Right forelimb (tissue), 1 donor: Measurements from ENCODE around the gene CLCA1.
"Not testable (repeated sequence)": the region's sequence is repeated elsewhere in the genome, so short reads cannot be mapped to it uniquely, and the experiment has no call there.

Experiments
- DNase-seq: peaks from one replicate; pipeline ENCODE4 v3.0.0-alpha.2; 2018

The CLCA1 gene

GRCh38 chr1:86466109-86466844 lies 2.5 kb upstream of the CLCA1 start:
- no peak for DNase-seq

DNA sequence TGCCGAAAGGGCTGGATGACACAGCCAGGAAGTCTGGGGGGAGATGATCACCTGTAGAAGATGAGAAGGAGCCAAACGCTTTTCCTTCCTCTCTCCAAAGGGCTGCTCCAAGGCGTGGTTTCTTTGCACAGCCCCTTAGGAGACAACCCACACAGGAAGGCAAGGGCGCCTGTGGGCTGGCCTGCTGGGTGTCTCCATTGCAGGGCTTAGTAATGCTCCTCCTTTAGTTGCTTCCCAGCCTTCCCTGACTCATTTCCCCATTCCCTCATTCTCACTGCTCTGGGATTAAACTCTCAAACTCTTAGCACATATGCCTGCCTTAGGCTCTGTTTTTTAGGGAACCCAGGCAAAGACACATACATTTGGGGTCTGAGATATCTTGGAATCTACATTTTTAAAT lies 1.7 kb upstream of the CLCA1 start:
- no peak for DNase-seq

- DNase-seq = no peak
Observed at GRCh38 chr1:86470859-86471258, 2.1 kb downstream of the CLCA1 start.

- no peak for DNase-seq
Observed at GRCh38 chr1:86471291-86471690, 2.6 kb downstream of the CLCA1 start.

- DNase-seq = no peak
Observed at GRCh38 chr1:86472152-86472551, 3.4 kb downstream of the CLCA1 start.

GRCh38 chr1:86472767-86473166 lies 4.0 kb downstream of the CLCA1 start:
- no peak for DNase-seq

- no peak for DNase-seq
Observed at GRCh38 chr1:86477256-86477655, 8.5 kb downstream of the CLCA1 start.

GRCh38 chr1:86477682-86478081 lies 9.0 kb downstream of the CLCA1 start:
- no peak for DNase-seq

GRCh38 chr1:86478416-86479156 lies 9.9 kb downstream of the CLCA1 start:
- DNase-seq = no peak

GRCh38 chr1:86481966-86482365 lies 13.2 kb downstream of the CLCA1 start:
- no peak for DNase-seq

DNA sequence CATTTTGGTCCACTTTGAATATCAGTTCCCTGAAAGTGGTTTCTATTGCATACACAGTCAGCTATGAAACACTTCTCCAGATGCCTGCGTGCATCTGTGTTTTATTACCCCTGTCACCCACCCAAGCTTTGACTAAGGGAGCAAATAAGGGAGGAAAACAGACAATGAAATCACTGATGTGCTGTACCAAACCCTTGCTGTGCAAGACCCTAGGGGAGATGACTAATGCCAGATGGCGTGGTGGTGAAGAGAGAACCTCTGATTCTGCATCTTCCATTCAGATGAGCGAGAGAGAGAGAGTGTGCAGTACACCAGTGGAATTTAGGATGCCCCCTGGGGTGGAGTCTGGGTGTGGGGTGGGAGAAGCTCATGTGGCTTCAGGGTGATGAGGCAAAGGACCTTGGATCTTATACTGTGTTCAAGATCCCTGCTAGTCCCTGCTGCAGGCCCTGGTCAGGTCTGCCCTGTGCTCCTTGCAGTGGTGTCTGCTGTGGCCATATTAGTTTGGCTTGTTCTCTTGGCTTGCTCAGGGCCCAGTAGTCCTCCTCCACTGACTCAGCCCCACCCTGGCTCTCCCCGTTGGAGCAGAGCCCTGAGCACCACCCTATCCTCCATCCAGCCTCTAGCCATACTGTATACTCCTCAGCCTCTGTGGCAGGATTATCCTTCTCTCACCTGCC lies 18.5 kb downstream of the CLCA1 start:
- peak; percentile 66 for DNase-seq

DNA sequence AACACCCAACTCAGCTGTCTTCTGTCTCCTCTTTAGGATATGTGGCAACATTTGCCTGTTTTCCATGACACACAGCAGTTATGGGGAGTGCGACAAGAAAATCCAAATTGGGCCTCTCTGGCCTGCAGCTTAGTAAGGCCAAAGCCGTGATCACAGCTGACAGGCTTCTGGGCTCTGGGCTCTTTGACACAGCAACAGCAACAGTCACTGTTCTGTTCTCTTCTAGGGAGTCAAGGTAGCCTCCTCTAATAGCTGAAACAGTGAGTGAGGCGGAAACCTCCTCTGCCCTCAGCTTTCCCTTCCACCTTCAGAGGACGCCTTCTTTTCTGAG lies 19.0 kb downstream of the CLCA1 start:
- DNase-seq = no peak

DNA sequence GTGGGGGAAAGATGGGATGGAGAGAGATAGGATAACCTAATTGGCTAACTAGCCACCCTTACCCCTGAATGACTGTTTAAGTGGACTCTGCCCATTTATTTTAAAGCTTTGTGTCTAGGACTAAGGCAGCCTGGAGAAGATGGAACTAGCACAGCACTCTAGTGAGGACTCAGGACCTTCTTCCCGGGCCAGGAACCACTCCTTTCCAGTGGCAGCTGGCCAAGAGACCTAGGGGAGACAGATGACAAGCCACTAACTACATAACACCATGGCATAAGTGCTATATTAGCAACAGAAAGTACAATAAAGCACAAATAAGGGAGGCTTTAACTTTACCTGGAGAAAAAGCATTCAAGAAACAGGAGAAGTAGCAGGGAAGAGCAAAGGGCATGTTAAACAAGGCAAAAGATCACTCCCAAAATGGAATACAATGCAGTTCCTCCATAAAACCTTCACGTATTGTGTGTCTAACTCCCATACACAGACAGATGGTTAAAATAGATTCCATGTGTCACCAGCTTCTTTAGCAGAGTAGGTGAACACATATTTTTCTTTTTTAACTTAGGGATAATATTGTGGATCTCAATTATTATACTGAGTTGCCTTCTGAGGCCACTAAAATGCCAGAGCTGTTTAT lies 20.6 kb downstream of the CLCA1 start:
- DNase-seq = no peak

- no peak for DNase-seq
Observed at GRCh38 chr1:86491171-86491950, 22.6 kb downstream of the CLCA1 start.

GRCh38 chr1:86498281-86498680 lies 29.6 kb downstream of the CLCA1 start:
- no peak for DNase-seq

DNA sequence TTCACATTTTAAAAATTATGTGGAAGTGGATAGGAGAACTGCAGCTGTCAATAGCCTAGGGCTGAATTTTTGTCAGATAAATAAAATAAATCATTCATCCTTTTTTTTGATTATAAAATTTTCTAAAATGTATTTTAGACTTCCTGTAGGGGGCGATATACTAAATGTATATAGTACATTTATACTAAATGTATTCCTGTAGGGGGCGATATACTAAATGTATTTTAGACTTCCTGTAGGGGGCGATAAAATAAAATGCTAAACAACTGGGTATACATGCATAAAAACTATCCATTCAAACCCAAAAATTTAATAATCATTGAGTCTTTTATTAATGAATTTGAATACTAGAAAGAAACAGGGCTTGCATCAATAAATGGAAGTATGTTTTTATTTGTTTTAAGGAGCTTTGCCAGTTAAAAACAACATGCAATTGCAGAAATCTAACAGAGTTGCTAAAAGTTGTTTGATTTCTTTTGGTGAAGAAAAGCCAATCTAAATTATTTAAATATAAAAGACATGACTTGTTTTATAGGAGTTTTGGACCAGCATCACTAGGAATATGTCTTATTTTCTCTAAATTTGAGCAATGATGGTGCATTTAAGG lies 31.4 kb downstream of the CLCA1 start:
- DNase-seq = no peak

DNA sequence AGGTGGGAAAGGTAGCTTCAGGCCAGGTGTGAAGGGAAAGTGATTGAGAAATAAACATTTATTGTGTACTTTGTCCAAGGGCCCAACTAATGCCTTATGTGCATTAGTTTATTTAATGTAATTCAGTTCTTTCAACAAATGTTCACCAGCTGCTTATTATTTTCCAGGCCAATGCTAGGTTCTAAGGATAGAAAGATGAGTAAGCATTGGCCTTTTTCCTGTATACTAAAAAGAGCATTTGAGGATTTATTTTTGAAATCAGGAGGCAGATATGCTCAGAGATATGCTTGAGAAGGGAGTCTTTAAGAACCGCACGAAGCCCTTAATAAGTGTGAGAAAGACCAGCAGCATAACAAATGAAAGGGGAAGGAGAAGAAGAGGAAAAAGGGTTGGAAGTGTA lies 32.0 kb downstream of the CLCA1 start:
- DNase-seq = no peak

GRCh38 chr1:86502125-86502646 lies 33.5 kb downstream of the CLCA1 start:
- DNase-seq = not testable (repeated sequence)

GRCh38 chr1:86502721-86503405 lies 34.1 kb downstream of the CLCA1 start:
- no peak for DNase-seq

- DNase-seq = no peak
Observed at GRCh38 chr1:86503406-86504136, 34.8 kb downstream of the CLCA1 start.

DNA sequence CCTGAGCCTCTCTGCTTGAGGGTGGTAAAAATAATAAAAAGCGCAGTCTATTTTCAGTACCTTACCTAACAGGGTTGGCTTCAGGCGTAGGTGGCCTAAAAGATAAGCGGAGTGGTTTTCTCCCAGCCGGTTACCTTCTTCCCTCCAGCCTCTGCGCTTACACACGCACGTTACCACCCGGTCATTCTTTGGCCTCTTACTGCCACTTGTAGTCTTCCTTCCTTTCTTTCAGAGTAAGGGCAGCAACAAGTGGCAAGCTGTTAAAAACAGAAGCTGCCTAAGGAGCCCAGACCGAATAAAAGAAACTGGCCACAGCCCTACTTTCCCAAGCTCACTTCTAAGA lies 35.4 kb downstream of the CLCA1 start:
- no peak for DNase-seq
